Activated T-cell treated with anti-CD3 and anti-CD28 coated beads for 1 hour (primary cell): ENCODE data around the gene RGS13.

ENCODE experiments used
- DNase-seq: peaks from one replicate; pipeline ENCODE4 v3.0.0-alpha.2; 2020; ENCODE audit warnings: low read depth

RGS13 gene

GRCh38 chr1:192635939-192636338 lies at the start of gene RGS13:
TSS of gene RGS13 (plus strand) at chr1:192636147. CDS start at chr1:192644335, 8,188 bp downstream.
- DNase-seq, result no peak

- DNase-seq, result no peak
Measured at GRCh38 chr1:192587386-192588266, 48.3 kb upstream of the RGS13 start.

- no peak for DNase-seq
Measured at GRCh38 chr1:192588546-192588945, 47.4 kb upstream of the RGS13 start.

- no peak for DNase-seq
Measured at GRCh38 chr1:192589813-192590212, 46.1 kb upstream of the RGS13 start.

GRCh38 chr1:192592517-192592916 lies 43.4 kb upstream of the RGS13 start:
- no peak for DNase-seq

GRCh38 chr1:192592981-192593708 lies 42.8 kb upstream of the RGS13 start:
- DNase-seq, result no peak

GRCh38 chr1:192595299-192595698 lies 40.6 kb upstream of the RGS13 start:
- no peak for DNase-seq

- no peak for DNase-seq
Measured at GRCh38 chr1:192598589-192598988, 37.4 kb upstream of the RGS13 start.

GRCh38 chr1:192600275-192600674 lies 35.7 kb upstream of the RGS13 start:
- no peak for DNase-seq

GRCh38 chr1:192601143-192601542 lies 34.8 kb upstream of the RGS13 start:
- DNase-seq, result no peak

- no peak for DNase-seq
Measured at GRCh38 chr1:192601567-192601966, 34.4 kb upstream of the RGS13 start.

- DNase-seq, result no peak
Measured at GRCh38 chr1:192602757-192603156, 33.2 kb upstream of the RGS13 start.

GRCh38 chr1:192603218-192603787 lies 32.6 kb upstream of the RGS13 start:
- no peak for DNase-seq

GRCh38 chr1:192604979-192605620 lies 30.8 kb upstream of the RGS13 start:
- DNase-seq, result no peak

- DNase-seq, result no peak
Measured at GRCh38 chr1:192608671-192609070, 27.3 kb upstream of the RGS13 start.

- peak; percentile 20 for DNase-seq
Measured at GRCh38 chr1:192609110-192610079, 26.6 kb upstream of the RGS13 start.

GRCh38 chr1:192610112-192610889 lies 25.6 kb upstream of the RGS13 start:
- no peak for DNase-seq

- DNase-seq, result no peak
Measured at GRCh38 chr1:192615055-192615454, 20.9 kb upstream of the RGS13 start.

- DNase-seq, result no peak
Measured at GRCh38 chr1:192620071-192620635, 15.8 kb upstream of the RGS13 start.
